ENCODE results near the gene LYST.
"Not testable (repeated sequence)": the region's sequence is repeated elsewhere in the genome, so short reads cannot be mapped to it uniquely, and the experiment has no call there.

LYST gene

GRCh38 chr1:235818632-235819136 is 48.0 kb downstream of the LYST start:
- DNase-seq = no peak

GRCh38 chr1:235817101-235817728 is 49.5 kb downstream of the LYST start:
- DNase-seq = no peak

- no peak for DNase-seq
Measured at GRCh38 chr1:235809688-235810397, 56.9 kb downstream of the LYST start.

- DNase-seq = no peak
Measured at GRCh38 chr1:235808223-235808622, 58.5 kb downstream of the LYST start.

GRCh38 chr1:235806123-235806522 is 60.6 kb downstream of the LYST start:
- no peak for DNase-seq

- DNase-seq = no peak
Measured at GRCh38 chr1:235802573-235803346, 63.9 kb downstream of the LYST start.

GRCh38 chr1:235799264-235799663 is 67.4 kb downstream of the LYST start:
- no peak for DNase-seq

DNA sequence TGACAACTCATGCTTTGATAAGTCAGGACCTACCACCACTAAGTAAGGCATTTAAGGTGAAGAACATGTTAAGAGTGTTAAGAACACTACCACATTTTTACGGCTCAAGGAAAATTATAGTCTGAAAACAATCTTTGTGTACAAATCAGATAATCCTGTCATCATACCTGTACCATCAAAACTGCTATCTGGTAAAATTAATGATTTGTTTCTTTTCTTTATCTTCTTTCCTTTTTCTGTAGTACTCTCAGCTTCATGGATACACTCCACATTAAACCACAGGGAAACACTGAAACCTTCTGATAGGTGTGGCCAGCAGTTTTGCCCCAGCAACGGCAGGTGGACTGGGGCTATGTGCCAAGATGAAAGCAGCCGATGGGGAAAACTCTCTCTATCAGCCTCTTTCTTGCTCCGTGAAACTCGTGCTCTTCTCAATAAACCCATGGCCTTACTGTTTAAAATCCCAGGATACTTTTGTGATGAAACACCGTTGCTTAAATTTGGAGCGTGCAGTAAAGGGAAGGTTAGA is 75.1 kb downstream of the LYST start:
- DNase-seq = no peak

- no peak for DNase-seq
Measured at GRCh38 chr1:235790123-235790522, 76.6 kb downstream of the LYST start.

GRCh38 chr1:235786227-235786898 is 80.3 kb downstream of the LYST start:
- not testable (repeated sequence) for DNase-seq

GRCh38 chr1:235784950-235785349 is 81.8 kb downstream of the LYST start:
- no peak for DNase-seq

- no peak for DNase-seq
Measured at GRCh38 chr1:235783148-235783776, 83.4 kb downstream of the LYST start.

DNA sequence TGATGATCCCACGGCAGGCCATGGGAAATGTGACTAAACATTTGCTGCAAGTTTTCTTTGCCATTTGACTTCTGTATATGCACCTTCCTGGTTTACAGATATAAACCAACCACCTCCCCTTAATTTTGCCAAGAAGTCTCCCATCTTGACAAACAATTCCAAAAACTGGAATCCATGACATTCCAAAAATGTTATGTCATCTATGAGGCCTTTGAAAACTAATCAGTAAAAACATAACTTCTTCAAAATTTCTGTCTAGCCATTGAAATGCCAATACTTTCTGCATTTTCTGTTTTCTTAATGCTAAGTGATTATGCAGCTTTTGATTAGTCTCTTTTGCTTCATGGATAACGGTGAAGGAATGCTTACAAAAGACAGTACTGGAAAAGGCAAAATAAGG is 84.1 kb downstream of the LYST start:
- DNase-seq = no peak

- DNase-seq = no peak
Measured at GRCh38 chr1:235781807-235782206, 84.9 kb downstream of the LYST start.

- no peak for DNase-seq
Measured at GRCh38 chr1:235779770-235780169, 86.9 kb downstream of the LYST start.

DNA sequence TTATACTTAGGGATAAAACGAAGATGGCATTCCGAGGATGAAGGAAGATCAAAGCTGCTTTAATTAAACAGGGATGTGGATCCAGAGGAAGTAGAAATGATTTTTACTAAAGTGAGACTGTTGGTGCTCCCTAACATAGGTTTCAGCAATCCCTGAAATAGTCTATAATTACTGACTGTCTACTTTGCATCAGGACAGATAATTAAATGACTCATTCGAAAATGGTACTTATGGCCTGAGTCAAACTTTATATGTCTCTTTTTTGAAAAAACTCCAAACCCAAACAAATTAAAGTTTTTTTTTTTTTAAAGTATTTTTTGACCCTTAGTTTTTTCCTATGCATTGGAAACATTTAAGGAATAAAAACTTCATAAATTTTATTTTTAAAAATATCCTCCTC is 90.3 kb downstream of the LYST start:
- DNase-seq = no peak

GRCh38 chr1:235775246-235775860 is 91.4 kb downstream of the LYST start:
- no peak for DNase-seq

- DNase-seq = no peak
Measured at GRCh38 chr1:235767795-235768194, 98.9 kb downstream of the LYST start.

DNA sequence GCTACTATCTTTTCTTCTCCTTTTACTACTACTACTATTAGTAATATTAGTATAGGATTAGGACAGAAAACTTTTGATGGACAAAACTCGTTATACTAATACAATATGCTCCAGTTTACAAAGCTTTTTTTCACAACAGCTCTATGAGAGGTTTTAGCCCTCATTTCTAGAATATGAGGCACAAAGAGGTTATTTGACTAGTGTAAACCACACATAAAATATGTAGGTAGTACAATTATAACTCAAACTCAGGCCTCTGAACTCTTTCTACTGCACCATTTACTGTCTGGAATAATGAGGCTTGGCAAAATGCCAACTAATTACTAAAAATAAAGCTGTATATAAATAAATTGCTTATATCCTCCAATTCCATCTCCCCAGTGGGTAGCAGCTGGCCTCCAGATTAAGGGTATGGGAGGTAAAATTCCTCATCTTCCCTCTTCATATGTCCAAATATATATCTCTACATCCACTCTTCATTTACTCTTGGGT is 99.9 kb downstream of the LYST start:
- no peak for DNase-seq

DNA sequence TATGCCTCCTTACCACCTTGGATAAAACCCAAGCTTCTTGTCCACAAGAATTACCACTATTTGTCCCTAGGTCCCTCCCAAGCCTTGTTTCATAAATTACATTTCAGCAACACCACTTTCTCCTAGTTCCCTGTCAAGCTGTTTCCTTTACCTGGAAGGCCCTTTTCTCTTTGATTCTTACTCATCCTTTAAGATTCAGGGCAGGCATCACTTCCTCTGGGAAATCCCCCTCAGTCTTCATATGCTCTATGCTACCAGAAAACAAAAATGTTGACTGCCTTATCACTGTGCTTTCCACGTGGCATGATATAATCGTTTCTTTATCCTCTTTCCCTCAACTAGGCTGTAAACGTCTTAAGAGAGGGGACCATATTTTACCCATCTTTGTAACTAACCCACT is 102.7 kb downstream of the LYST start:
- no peak for DNase-seq

- DNase-seq = no peak
Measured at GRCh38 chr1:235759336-235759735, 107.4 kb downstream of the LYST start.

GRCh38 chr1:235758931-235759330 is 107.8 kb downstream of the LYST start:
- DNase-seq = no peak

Measured in GF-D8 (cell line).